ENCODE data around the gene SPATA2L. TPM values are rescaled to one million over a fixed set of nuclear protein-coding genes. Genes with fewer than 3 reads are reported as not detected.
"Not testable (repeated sequence)": the region's sequence is repeated elsewhere in the genome, so short reads cannot be mapped to it uniquely, and the experiment has no call there.

SPATA2L gene
- total RNA-seq, 2 experiments from 2014 or later = 9.4 to 10.0 TPM

DNA sequence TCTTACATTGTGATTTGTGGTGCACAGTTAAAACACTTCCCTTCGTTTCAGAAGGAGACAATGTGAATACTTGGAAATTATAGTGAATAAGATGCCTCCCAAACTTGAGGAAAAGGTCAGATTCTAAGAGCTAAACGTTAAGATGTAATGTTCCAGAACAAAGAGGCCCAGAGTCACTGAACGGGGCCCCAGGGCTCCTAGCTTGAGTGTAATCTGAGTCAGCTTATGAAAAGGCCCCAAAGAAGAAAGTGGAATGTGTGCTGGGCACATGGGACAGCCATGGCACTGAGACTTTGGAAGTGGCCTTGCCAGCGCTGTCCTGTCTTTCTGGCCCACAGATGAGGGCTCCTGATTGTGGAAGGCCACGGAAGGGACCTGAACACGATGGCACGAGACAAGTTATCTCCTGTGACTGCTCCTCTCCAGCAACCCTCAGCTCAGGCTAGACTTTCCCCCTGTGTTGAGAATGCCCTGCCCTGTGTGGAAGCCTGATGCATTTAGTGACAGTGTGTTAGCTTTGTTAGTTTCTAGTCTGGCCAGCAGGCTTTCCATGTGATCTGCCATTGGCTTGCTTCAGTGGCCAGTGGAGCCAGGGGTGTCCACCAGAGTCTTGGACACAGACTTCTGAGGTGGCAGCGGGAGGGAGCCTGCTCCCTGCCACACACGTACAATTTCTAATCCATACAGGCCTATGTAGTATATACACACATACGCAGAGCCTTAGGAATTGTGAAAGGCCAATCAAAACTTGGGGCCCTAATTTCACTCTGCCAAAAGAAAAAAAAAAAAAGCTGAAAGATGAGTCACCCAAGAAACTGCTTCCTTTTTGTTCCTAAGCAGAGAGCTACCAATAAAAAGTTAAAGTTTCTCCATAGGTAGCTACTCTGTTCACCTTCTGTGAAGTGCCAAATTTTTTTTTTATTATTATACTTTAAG, 30.7 kb downstream of the SPATA2L start:
- no peak overlapping the region for H3K27ac Mint-ChIP-seq

GRCh38 chr16:89669755-89670154, 31.8 kb downstream of the SPATA2L start:
- Mint-ChIP-seq H3K27ac (no peak overlapping the region), H3K36me3 (ENCODE audit: low read depth) (peaks cover 4% of the 10 kb centered on the region), H3K9me3 (no peaks in the 10 kb centered on the region), H3K4me1 (peaks cover 12% of the 10 kb centered on the region), H3K27me3 (no peaks in the 10 kb centered on the region), H3K4me3 (no peak overlapping the region)
- ChIA-PET CTCF (interaction anchor here (1.9 kb wide), 1 partner anchor 30 kb away, joined by 7 read pairs; no protein-coding TSS in a partner anchor), POLR2A (interaction anchor here (1.5 kb wide), 1 partner anchor 204 kb away, joined by 3 read pairs; the partner anchor contains the start of gene TCF25)
- DNase-seq = no peak

More for the DNA sequence above, 30.7 kb downstream of the SPATA2L start:
- CTCF ChIA-PET = interaction anchor here (0.5 to 1.9 kb wide), 4 partner anchors 29 to 189 kb away, joined by 3 to 7 read pairs (median 3); no protein-coding TSS in a partner anchor
- Mint-ChIP-seq H3K4me3 (no peak overlapping the region), H3K4me1 (peaks cover 12% of the 10 kb centered on the region), H3K9me3 (no peaks in the 10 kb centered on the region), H3K36me3 (ENCODE audit: low read depth) (no peaks in the 10 kb centered on the region), H3K27me3 (no peaks in the 10 kb centered on the region)
- POLR2A ChIA-PET = interaction anchor here (1.5 kb wide), 1 partner anchor 203 kb away, joined by 3 read pairs; the partner anchor contains the start of gene TCF25
- no peak for DNase-seq

DNA sequence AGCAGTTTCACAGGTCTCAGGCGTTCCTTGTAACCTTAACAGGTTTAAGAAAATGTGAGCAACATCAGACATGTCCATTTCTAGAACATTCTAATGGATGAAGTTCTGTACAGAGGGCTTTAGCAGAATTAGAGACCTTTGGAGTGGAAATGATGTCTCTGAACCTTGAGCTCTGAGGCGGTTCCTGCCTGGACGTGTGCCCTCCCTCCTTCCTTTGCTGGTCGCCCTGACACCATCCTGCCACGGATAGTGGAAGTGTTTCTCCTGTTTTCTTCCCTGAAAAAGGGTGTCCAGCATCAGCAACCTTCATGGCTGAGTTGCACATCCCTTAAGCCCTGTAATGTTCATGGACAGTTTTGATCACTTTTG, 32.7 kb downstream of the SPATA2L start:
- no peaks in the 10 kb centered on the region for H3K9me3 Mint-ChIP-seq
- POLR2A ChIA-PET = interaction anchor here (1.0 kb wide), 1 partner anchor 9 kb away, joined by 3 read pairs; no protein-coding TSS in a partner anchor
- CTCF ChIA-PET = interaction anchor here (0.5 to 0.9 kb wide), 2 partner anchors 18 to 93 kb away, joined by 3 read pairs; partner anchors contain the start of genes CDK10 and CPNE7
- DNase-seq = no peak
- H3K4me3 Mint-ChIP-seq = no peak overlapping the region
- H3K27me3 Mint-ChIP-seq = no peaks in the 10 kb centered on the region
- no peak overlapping the region for H3K27ac Mint-ChIP-seq
- H3K36me3 Mint-ChIP-seq (ENCODE audit: low read depth) = peaks cover 9% of the 10 kb centered on the region
- H3K4me1 Mint-ChIP-seq = peaks cover 12% of the 10 kb centered on the region

GRCh38 chr16:89667633-89668032, 33.9 kb downstream of the SPATA2L start:
- ChIA-PET POLR2A (interaction anchor here (1.0 kb wide), 1 partner anchor 8 kb away, joined by 3 read pairs; no protein-coding TSS in a partner anchor), CTCF (interaction anchor here (0.9 kb wide), 1 partner anchor 92 kb away, joined by 3 read pairs; the partner anchor contains the start of gene CPNE7)
- no peak overlapping the region for H3K4me3 Mint-ChIP-seq
- peaks cover 12% of the 10 kb centered on the region for H3K4me1 Mint-ChIP-seq
- DNase-seq = no peak
- no peak overlapping the region for H3K27ac Mint-ChIP-seq
- H3K9me3 Mint-ChIP-seq = no peaks in the 10 kb centered on the region
- no peaks in the 10 kb centered on the region for H3K27me3 Mint-ChIP-seq
- H3K36me3 Mint-ChIP-seq (ENCODE audit: low read depth) = peaks cover 18% of the 10 kb centered on the region

- Mint-ChIP-seq H3K4me1 (peaks cover 12% of the 10 kb centered on the region), H3K36me3 (ENCODE audit: low read depth) (peaks cover 19% of the 10 kb centered on the region)
- H3K4me3 Mint-ChIP-seq, H3K27me3 Mint-ChIP-seq, H3K9me3 Mint-ChIP-seq, CTCF ChIA-PET, DNase-seq, POLR2A ChIA-PET, H3K27ac Mint-ChIP-seq: not testable (repeated sequence)
Observed at GRCh38 chr16:89667000-89667399, 34.5 kb downstream of the SPATA2L start.

GRCh38 chr16:89664238-89664637, 37.3 kb downstream of the SPATA2L start:
- H3K27me3 Mint-ChIP-seq, H3K27ac Mint-ChIP-seq, H3K4me3 Mint-ChIP-seq, DNase-seq, POLR2A ChIA-PET, H3K9me3 Mint-ChIP-seq: not testable (repeated sequence)
- Mint-ChIP-seq H3K4me1 (peaks cover 13% of the 10 kb centered on the region), H3K36me3 (ENCODE audit: low read depth) (peaks cover 41% of the 10 kb centered on the region)
- CTCF ChIA-PET = interaction anchor here (0.6 kb wide), 1 partner anchor 113 kb away, joined by 5 read pairs; no protein-coding TSS in a partner anchor

DNA sequence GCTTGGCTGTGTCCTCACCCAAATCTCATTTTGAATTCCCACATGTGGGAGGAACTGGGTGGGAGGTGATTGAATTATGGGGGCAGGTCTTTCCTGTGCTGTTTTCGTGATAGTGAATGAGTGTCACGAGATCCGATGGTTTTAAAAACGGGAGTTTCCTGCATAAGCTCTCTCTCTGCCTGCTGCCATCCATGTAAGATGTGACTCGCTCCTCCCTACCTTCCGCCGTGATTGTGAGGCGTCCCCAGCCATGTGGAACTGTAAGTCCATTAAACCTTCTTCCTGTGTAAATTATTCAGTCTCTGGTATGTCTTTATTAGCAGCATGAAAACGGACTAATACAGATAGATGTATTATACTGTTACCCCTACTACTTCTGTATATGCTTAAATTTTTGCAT, 40.3 kb downstream of the SPATA2L start:
- no peak for DNase-seq
- CTCF ChIA-PET = interaction anchor here (0.6 kb wide), 1 partner anchor 176 kb away, joined by 5 read pairs; no protein-coding TSS in a partner anchor
- H3K36me3 Mint-ChIP-seq (ENCODE audit: low read depth) = peaks cover 41% of the 10 kb centered on the region
- no peak overlapping the region for H3K4me3 Mint-ChIP-seq
- H3K27me3 Mint-ChIP-seq = no peaks in the 10 kb centered on the region
- POLR2A ChIA-PET = no interaction called here
- no peak overlapping the region for H3K27ac Mint-ChIP-seq
- no peaks in the 10 kb centered on the region for H3K9me3 Mint-ChIP-seq
- H3K4me1 Mint-ChIP-seq = peaks cover 30% of the 10 kb centered on the region

GRCh38 chr16:89660146-89660545, 41.4 kb downstream of the SPATA2L start:
- H3K27me3 Mint-ChIP-seq = no peaks in the 10 kb centered on the region
- ChIA-PET POLR2A (interaction anchor here (1.3 to 1.4 kb wide), 2 partner anchors 8 to 26 kb away, joined by 3 to 4 read pairs; partner anchors contain the start of gene CDK10), CTCF (no interaction called here)
- H3K4me1 Mint-ChIP-seq = peaks cover 41% of the 10 kb centered on the region
- H3K9me3 Mint-ChIP-seq = no peaks in the 10 kb centered on the region
- peaks cover 43% of the 10 kb centered on the region for H3K36me3 Mint-ChIP-seq (ENCODE audit: low read depth)
- H3K4me3 Mint-ChIP-seq = peak overlapping the region; percentile 7
- H3K27ac Mint-ChIP-seq = peak overlapping the region; percentile 9
- no peak for DNase-seq

DNA sequence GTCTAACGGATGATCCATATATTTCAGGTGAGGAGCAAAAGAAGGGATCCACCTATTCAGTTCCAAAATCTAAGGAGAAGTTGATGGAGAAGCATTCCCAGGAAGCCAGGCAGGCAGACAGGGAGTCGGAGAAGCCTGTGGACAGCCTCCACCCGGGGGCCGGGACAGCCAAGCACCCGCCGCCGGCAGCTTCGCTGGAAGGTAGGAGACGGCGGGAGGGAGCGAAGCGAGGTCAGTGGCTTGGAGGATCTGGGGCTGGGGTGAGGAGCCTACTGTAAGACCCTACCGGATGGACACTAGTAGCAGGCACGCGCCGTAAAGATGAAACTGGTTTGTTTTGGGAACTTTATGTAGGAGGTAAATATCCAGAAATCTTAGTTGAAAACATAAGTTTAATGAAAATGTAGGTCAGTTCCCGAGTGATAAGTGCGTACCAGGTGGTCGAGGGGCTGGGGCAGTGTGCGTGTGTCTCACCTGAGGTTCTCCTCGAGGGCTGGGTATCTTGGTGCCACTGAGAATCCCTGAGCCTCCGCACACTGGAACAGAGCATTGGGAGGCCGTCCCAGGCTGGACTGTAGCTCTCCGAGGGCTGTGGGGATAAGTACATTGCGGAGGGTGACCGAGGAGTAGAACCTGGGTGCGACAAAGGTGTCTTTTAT, 43.2 kb downstream of the SPATA2L start:
- peak overlapping the region; percentile 78 for H3K27ac Mint-ChIP-seq
- H3K36me3 Mint-ChIP-seq (ENCODE audit: low read depth) = peaks cover 36% of the 10 kb centered on the region
- no peaks in the 10 kb centered on the region for H3K27me3 Mint-ChIP-seq
- ChIA-PET CTCF (interaction anchor here (2.0 kb wide), 1 partner anchor 42 kb away, joined by 7 read pairs; the partner anchor contains the start of gene SPATA2L), POLR2A (interaction anchor here (0.8 to 2.3 kb wide), 11 partner anchors 17 to 206 kb away, joined by 3 to 16 read pairs (median 3); partner anchors contain the start of genes CDK10, SPATA2L and SPG7)
- H3K4me1 Mint-ChIP-seq = peaks cover 49% of the 10 kb centered on the region
- peak; percentile 33 for DNase-seq
- H3K9me3 Mint-ChIP-seq = no peaks in the 10 kb centered on the region
- peak overlapping the region; percentile 90 for H3K4me3 Mint-ChIP-seq

GRCh38 chr16:89657442-89658220, 43.9 kb downstream of the SPATA2L start, which contains the start of the genes CHMP1A and SPATA33:
TSS of gene CHMP1A (minus strand) at chr16:89657708. CDS start at chr16:89657588, 120 bp downstream.
TSS of gene SPATA33 (plus strand) at chr16:89657836. CDS start at chr16:89657912, 76 bp downstream.
- POLR2A ChIA-PET = interaction anchor here (0.7 to 2.3 kb wide), 12 partner anchors 28 to 395 kb away, joined by 3 to 16 read pairs (median 4); partner anchors contain the start of genes CDK10 and SPATA2L

DNA sequence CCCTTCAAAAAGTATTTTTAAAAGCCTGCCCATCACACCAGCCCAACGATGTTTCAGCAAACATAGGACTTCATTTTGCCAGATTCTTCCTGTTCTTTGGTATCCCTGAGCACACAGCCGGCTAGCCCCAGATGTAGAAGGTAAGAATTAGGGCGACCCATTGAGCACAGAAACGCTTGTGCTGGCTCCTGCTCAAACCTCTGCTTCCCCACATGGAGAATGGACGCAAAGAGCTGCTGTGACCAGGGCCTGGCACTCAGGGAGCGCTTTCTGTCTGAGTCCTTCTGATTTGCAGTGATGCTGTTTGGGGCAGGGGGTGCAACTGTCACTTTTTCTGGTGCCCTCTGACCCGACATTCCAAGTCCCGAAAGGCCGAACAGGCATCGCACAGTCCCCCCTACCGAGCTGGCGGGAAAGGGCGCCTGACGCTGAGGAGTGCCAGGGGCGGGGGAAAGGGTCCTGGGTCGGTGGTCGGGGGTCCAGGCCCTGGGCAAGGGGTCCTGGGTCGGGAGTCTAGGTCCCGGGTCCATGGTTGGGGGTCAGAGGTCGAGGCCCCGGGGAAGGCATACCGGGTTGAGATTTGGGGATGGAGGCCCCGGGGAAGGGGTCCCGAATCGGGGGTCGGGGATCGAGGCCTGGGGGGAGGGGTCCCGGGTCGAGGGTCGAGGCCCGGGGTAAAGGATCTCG, 44.9 kb downstream of the SPATA2L start:
- peaks cover 49% of the 10 kb centered on the region for H3K4me1 Mint-ChIP-seq
- H3K27ac Mint-ChIP-seq = peak overlapping the region; percentile 72
- ChIA-PET CTCF (no interaction called here), POLR2A (interaction anchor here (0.7 to 1.7 kb wide), 5 partner anchors 41 to 394 kb away, joined by 3 to 5 read pairs (median 4); no protein-coding TSS in a partner anchor)
- DNase-seq = no peak
- H3K4me3 Mint-ChIP-seq = peak overlapping the region; percentile 90
- peaks cover 28% of the 10 kb centered on the region for H3K36me3 Mint-ChIP-seq (ENCODE audit: low read depth)
- no peaks in the 10 kb centered on the region for H3K9me3 Mint-ChIP-seq
- no peaks in the 10 kb centered on the region for H3K27me3 Mint-ChIP-seq

More at GRCh38 chr16:89657442-89658220, 43.9 kb downstream of the SPATA2L start, which contains the start of the genes CHMP1A and SPATA33:
- Mint-ChIP-seq H3K27ac (peak within 1 kb of the TSS; percentile 78), H3K4me3 (peak within 1 kb of the TSS; percentile 90), H3K9me3 (no peaks in the 10 kb centered on the region), H3K36me3 (ENCODE audit: low read depth) (peaks cover 30% of the 10 kb centered on the region), H3K27me3 (no peaks in the 10 kb centered on the region), H3K4me1 (peaks cover 49% of the 10 kb centered on the region)
- DNase-seq = peak; percentile 93
- CTCF ChIA-PET = interaction anchor here (0.6 to 2.0 kb wide), 2 partner anchors 43 to 121 kb away, joined by 5 to 7 read pairs; partner anchors contain the start of gene SPATA2L

Data from activated CD4-positive, alpha-beta memory T cell treated with anti-CD3 and anti-CD28 coated beads, Interleukin-2, amount 10 ng/mL, durations not matched to agents 7 days and 5 days (primary cell).